ENCODE results near the gene FBXO4. TPM values are rescaled to one million over a fixed set of nuclear protein-coding genes. Genes with fewer than 3 reads are reported as not detected.

The FBXO4 gene
- total RNA-seq, 1 experiment from 2014 or later = 9.0 TPM

GRCh38 chr5:41927604-41928003, 2.5 kb downstream of the FBXO4 start:
- ChIA-PET CTCF (no interaction called here), RAD21 (ENCODE audit: low non-redundant PET in 1 of 2, low total read pairs in 2 of 2, uncharacterized antibody in 2 of 2, unreplicated experiment in 2 of 2) (no interaction called here)
- intact Hi-C loops (cut with micrococcal nuclease) = no loop called here

More at GRCh38 chr5:41927604-41928003, 2.5 kb downstream of the FBXO4 start:
- H2AFZ ChIP-seq (ENCODE audit: low read depth, low read length, poor library complexity, severe bottlenecking) = no peak overlapping the region
- H4K20me1 ChIP-seq (ENCODE audit: insufficient read depth) = no peaks in the 10 kb centered on the region
- DNase-seq (ENCODE audit: low read depth, low spot score) (no peak), ATAC-seq (no peak)
- no peak for TF ChIP-seq ATF3 (IDR thresholded peaks at IDR 0.05)
- no peak for TF ChIP-seq EGR1 (IDR thresholded peaks at IDR 0.05; ENCODE audit: low read depth)
- TF ChIP-seq JUND (IDR thresholded peaks at IDR 0.05) = no peak
- no peak for TF ChIP-seq EZH2phosphoT487 (IDR thresholded peaks at IDR 0.05; ENCODE audit: borderline replicate concordance)
- TF ChIP-seq SIN3A (IDR thresholded peaks at IDR 0.05; ENCODE audit: low read depth) = no peak
- no peak for TF ChIP-seq FOSL1 (IDR thresholded peaks at IDR 0.05; ENCODE audit: low read depth)
- TF ChIP-seq TCF7L2 (IDR thresholded peaks at IDR 0.05; ENCODE audit: borderline replicate concordance, extremely low read depth, insufficient read depth, insufficient read length) = no peak
- no peak for TF ChIP-seq CBX3 (IDR thresholded peaks at IDR 0.05; ENCODE audit: low read depth)
- TF ChIP-seq SRF (IDR thresholded peaks at IDR 0.05; ENCODE audit: low read depth) = no peak
- TF ChIP-seq SP1 (IDR thresholded peaks at IDR 0.05; ENCODE audit: low read depth) = no peak
- TF ChIP-seq ZFX (IDR thresholded peaks at IDR 0.05) = no peak
- no peak for TF ChIP-seq RAD21 (IDR thresholded peaks at IDR 0.05; ENCODE audit: low read depth)
- TF ChIP-seq EZH2 (IDR thresholded peaks at IDR 0.05) = no peak
- TF ChIP-seq ZNF274 (IDR thresholded peaks at IDR 0.05; ENCODE audit: low read depth, low read length) = no peak
- no peak for TF ChIP-seq YY1 (IDR thresholded peaks at IDR 0.05; ENCODE audit: extremely low read depth, insufficient replicate concordance, low read depth, low read length)
- TF ChIP-seq POLR2A (IDR thresholded peaks at IDR 0.05; ENCODE audit: borderline replicate concordance, extremely low read depth, insufficient read depth, insufficient read length) = no peak
- TF ChIP-seq CTCF (IDR thresholded peaks at IDR 0.05 in 2 of 3, conservative IDR thresholded peaks at IDR 0.05 in 1 of 3; ENCODE audit: borderline replicate concordance in 1 of 3, insufficient read depth in 1 of 3, low read depth in 2 of 3, low read length in 2 of 3) = no peak
- no peaks in the 10 kb centered on the region for H3K27me3 ChIP-seq (ENCODE audit: insufficient read depth, low read length)
- no TSS peak for BruUV-seq (replicated peaks)
- H3K9me3 ChIP-seq (ENCODE audit: control insufficient read depth in 1 of 2, insufficient read depth in 1 of 2, low read depth in 1 of 2, low read length in 2 of 2) = no peaks in the 10 kb centered on the region
- no peaks in the 10 kb centered on the region for H3K79me2 ChIP-seq (ENCODE audit: insufficient read depth, low read length)
- H3K4me2 ChIP-seq (ENCODE audit: low read length) = no peak overlapping the region
- no peak overlapping the region for H3K27ac ChIP-seq (ENCODE audit: low read depth, low read length)
- H3K4me1 ChIP-seq (ENCODE audit: control insufficient read depth in 1 of 2, insufficient read depth in 2 of 2, low read length in 2 of 2) = peaks cover 3 to 12% of the 10 kb centered on the region in 2 experiments; a peak in 3 of 4 replicates
- H3K9ac ChIP-seq (ENCODE audit: low read length) = no peak overlapping the region
- H3K9me2 ChIP-seq (ENCODE audit: insufficient read depth) = no peaks in the 10 kb centered on the region
- H3K4me3 ChIP-seq (replicated peaks in 1 of 2; ENCODE audit: low read depth in 1 of 2, low read length in 2 of 2) = no peak overlapping the region
- H3K36me3 ChIP-seq (ENCODE audit: control insufficient read depth in 1 of 2, insufficient read depth in 2 of 2, low read length in 2 of 2) = no peaks in the 10 kb centered on the region
- POLR2A ChIA-PET = interaction anchor here (0.8 kb wide), 1 partner anchor 24 kb away, joined by 3 read pairs; the partner anchor contains the start of gene RIMOC1
